Body of pancreas (tissue), 4 donors: ENCODE results near the gene GRIFIN.

ENCODE experiments used
- CTCF ChIP-seq, 7 experiments: fragments of 450-650 bp in 4 of 7; fragments of 200-600 bp in 3 of 7; sonication (generic) in 3 of 7; IDR thresholded peaks; one replicate each; pipeline ENCODE4 v1.5.1; 2016 to 2019; ENCODE audit warnings: antibody characterized with exemption in 7 of 7
- POLR2A ChIP-seq, 3 donors: fragments of 450-650 bp; IDR thresholded peaks; one replicate each; pipeline ENCODE4 v1.6.1; 2016; ENCODE audit warnings: antibody characterized with exemption in 3 of 3, mild to moderate bottlenecking in 2 of 3

- TF ChIP-seq CTCF (IDR thresholded peaks at IDR 0.05): no peak
- no peak for TF ChIP-seq POLR2A (IDR thresholded peaks at IDR 0.05)
Observed at GRCh38 chr7:2441430-2442058, 34.7 kb downstream of the GRIFIN start.
